GM23338 (cell line): Measurements from ENCODE around the gene CEACAM21. TPM values are rescaled to one million over a fixed set of nuclear protein-coding genes. Genes with fewer than 3 reads are reported as not detected.

Experiments used
- CREB1 ChIP-seq: fragments of 250-450 bp; sonication (Bioruptor Pico); IDR thresholded peaks from 2 replicates; pipeline ENCODE4 v1.5.0; 2020; ENCODE audit warnings: low read depth, mild to moderate bottlenecking, moderate library complexity
- ETS1 ChIP-seq: IDR thresholded peaks from 2 replicates; pipeline ENCODE4 v1.6.1; 2016; ENCODE audit warnings: antibody characterized with exemption
- EZH2 ChIP-seq: fragments of 200-600 bp; sonication (generic); IDR thresholded peaks from one replicate; pipeline ENCODE4 v1.8.0; 2017; ENCODE audit warnings: antibody characterized with exemption, mild to moderate bottlenecking, low read depth; ENCODE audit not compliant: unreplicated experiment
- EZH2phosphoT487 ChIP-seq: fragments of 200-600 bp; sonication (generic); IDR thresholded peaks from one replicate; pipeline ENCODE4 v1.8.1; 2018; ENCODE audit warnings: antibody characterized with exemption; ENCODE audit not compliant: unreplicated experiment
- JUNB ChIP-seq: IDR thresholded peaks from one replicate; pipeline ENCODE4 v1.6.1; 2016; ENCODE audit warnings: antibody characterized with exemption; ENCODE audit not compliant: unreplicated experiment
- NANOG ChIP-seq: IDR thresholded peaks from 2 replicates; pipeline ENCODE4 v1.6.1; 2016; ENCODE audit warnings: antibody characterized with exemption, borderline replicate concordance
- POLR2AphosphoS5 ChIP-seq: IDR thresholded peaks from 2 replicates; pipeline ENCODE4 v1.6.1; 2016; ENCODE audit warnings: antibody characterized with exemption, low read depth
- REST ChIP-seq: IDR thresholded peaks from one replicate; pipeline ENCODE4 v1.6.1; 2018; ENCODE audit warnings: antibody characterized with exemption; ENCODE audit not compliant: unreplicated experiment
- STAT1 ChIP-seq: IDR thresholded peaks from one replicate; pipeline ENCODE4 v1.6.1; 2016; ENCODE audit warnings: antibody characterized with exemption; ENCODE audit not compliant: unreplicated experiment
- ZNF114 ChIP-seq: fragments of 250-450 bp; sonication (Bioruptor Pico); IDR thresholded peaks from 2 replicates; pipeline ENCODE4 v1.5.0; 2020; ENCODE audit warnings: mild to moderate bottlenecking, moderate library complexity
- ZNF331 ChIP-seq: fragments of 250-450 bp; sonication (Bioruptor Pico); IDR thresholded peaks from 2 replicates; pipeline ENCODE4 v1.5.0; 2020; ENCODE audit warnings: low read depth, mild to moderate bottlenecking, moderate library complexity
- ZNF462 ChIP-seq: fragments of 250-450 bp; sonication (Bioruptor Pico); IDR thresholded peaks from 2 replicates; pipeline ENCODE4 v1.5.0; 2020; ENCODE audit warnings: mild to moderate bottlenecking, moderate library complexity
- polyA plus RNA-seq: library from polyadenylated mRNA; unstranded; fragments of >200 nt; fragmentation: Nextera tagmentation; extraction: Ambion mirVana; gene quantifications from 2 replicates; pipeline ENCODE4 v1.2.1, GENCODE V29; 2016
- total RNA-seq: library from RNA; depleted of rRNA; stranded (reverse); fragments of >200 nt; shearing (Covaris generic); gene quantifications from 2 replicates; pipeline ENCODE4 v1.2.3, GENCODE V29; 2014

CEACAM21 gene
- total and polyA plus RNA-seq, 2 experiments from 2014 or later, result not detected

GRCh38 chr19:41532526-41532925, 43.4 kb upstream of the CEACAM21 start (continued):
- TF ChIP-seq ZNF462 (CRISPR knock-in tag), result no peak
- TF ChIP-seq STAT1, result no peak
- no peak for TF ChIP-seq REST
- TF ChIP-seq ZNF114 (CRISPR knock-in tag), result no peak
- TF ChIP-seq JUNB, result no peak
- no peak for TF ChIP-seq ETS1
- TF ChIP-seq CREB1, result no peak
- TF ChIP-seq EZH2, result no peak
- no peak for TF ChIP-seq POLR2AphosphoS5
- TF ChIP-seq ZNF331 (CRISPR knock-in tag), result no peak
- TF ChIP-seq NANOG, result no peak
- no peak for TF ChIP-seq EZH2phosphoT487
